ENCODE measurements around the gene KLHL5.

GRCh38 chr4:39062094-39062769 is at the start of gene KLHL5:
- TF ChIP-seq CTCF (IDR thresholded peaks at IDR 0.05) (no peak), EP300 (IDR thresholded peaks at IDR 0.05; ENCODE audit: low read depth) (no peak), POLR2AphosphoS5 (IDR thresholded peaks at IDR 0.05) (no peak), POLR2A (IDR thresholded peaks at IDR 0.05) (no peak)

All from transverse colon (tissue), 4 donors.